HL-60 (cell line): ENCODE measurements around the gene ATXN1L.

ENCODE experiments used
- DNase-seq, 2 experiments: peaks; one replicate each; pipeline ENCODE4 v3.0.0-alpha.2; 2010 to 2020; ENCODE audit warnings: low read depth in 1 of 2, low spot score in 1 of 2
- H3K27ac ChIP-seq: fragments of 250-450 bp; sonication (Bioruptor Pico); replicated peaks from 2 replicates; pipeline ENCODE4 v1.5.1; 2020; ENCODE audit warnings: mild to moderate bottlenecking, moderate library complexity
- H3K27me3 ChIP-seq: fragments of 250-450 bp; sonication (Bioruptor Pico); 2 replicates; pipeline ENCODE4 v1.5.1; 2021; ENCODE audit warnings: mild to moderate bottlenecking, moderate library complexity; ENCODE audit not compliant: insufficient read depth, poor library complexity, severe bottlenecking
- H3K4me3 ChIP-seq: replicated peaks from 2 replicates; pipeline ENCODE4 v1.5.1; 2011; ENCODE audit warnings: mild to moderate bottlenecking, control low read depth, low read length; ENCODE audit not compliant: insufficient read depth
- GABPA ChIP-seq: IDR thresholded peaks from 2 replicates; pipeline ENCODE4 v1.6.1; 2012; ENCODE audit warnings: low read depth
- POLR2AphosphoS5 ChIP-seq: IDR thresholded peaks from 2 replicates; pipeline ENCODE4 v1.6.1; 2012; ENCODE audit warnings: low read depth
- SPI1 ChIP-seq: IDR thresholded peaks from 2 replicates; pipeline ENCODE4 v1.6.1; 2012; ENCODE audit warnings: low read depth, mild to moderate bottlenecking, borderline replicate concordance
- TF ChIP-seq, protein P1 (sequence below): IDR thresholded peaks from one replicate; pipeline ENCODE4 v1.5.1; 2011; ENCODE audit warnings: low read length, control low read depth, inconsistent platforms; ENCODE audit not compliant: insufficient read depth
- TF ChIP-seq, protein P2 (sequence below): IDR thresholded peaks from 2 replicates; pipeline ENCODE4 v1.6.1; 2012; ENCODE audit warnings: low read depth; ENCODE audit not compliant: insufficient replicate concordance

The ATXN1L gene

DNA sequence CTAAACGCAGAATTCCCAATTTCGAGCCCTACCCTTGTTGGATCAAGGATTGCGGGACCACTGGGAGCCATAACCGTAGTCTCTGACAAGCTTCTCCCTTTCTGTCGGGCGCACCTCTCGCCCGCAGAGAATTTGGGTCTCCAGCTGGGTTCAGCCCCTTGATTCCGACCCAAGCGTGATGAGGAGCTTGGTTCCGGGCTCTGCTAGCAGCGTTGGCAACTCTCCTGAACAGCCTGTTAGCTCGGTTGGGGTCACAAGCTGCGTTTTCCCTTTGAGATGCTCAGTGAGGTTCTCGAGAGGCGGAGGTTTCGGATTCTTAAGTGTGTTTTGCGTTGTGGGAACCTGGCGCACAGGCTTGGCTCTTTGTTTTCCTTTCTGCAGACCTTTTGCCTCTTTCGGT is 655 bp downstream of the ATXN1L start:
- DNase-seq: peak in 1 of 2 experiments; percentile 10
- TF ChIP-seq SPI1: no peak
- TF ChIP-seq POLR2AphosphoS5: no peak
- TF ChIP-seq, protein P1, sequence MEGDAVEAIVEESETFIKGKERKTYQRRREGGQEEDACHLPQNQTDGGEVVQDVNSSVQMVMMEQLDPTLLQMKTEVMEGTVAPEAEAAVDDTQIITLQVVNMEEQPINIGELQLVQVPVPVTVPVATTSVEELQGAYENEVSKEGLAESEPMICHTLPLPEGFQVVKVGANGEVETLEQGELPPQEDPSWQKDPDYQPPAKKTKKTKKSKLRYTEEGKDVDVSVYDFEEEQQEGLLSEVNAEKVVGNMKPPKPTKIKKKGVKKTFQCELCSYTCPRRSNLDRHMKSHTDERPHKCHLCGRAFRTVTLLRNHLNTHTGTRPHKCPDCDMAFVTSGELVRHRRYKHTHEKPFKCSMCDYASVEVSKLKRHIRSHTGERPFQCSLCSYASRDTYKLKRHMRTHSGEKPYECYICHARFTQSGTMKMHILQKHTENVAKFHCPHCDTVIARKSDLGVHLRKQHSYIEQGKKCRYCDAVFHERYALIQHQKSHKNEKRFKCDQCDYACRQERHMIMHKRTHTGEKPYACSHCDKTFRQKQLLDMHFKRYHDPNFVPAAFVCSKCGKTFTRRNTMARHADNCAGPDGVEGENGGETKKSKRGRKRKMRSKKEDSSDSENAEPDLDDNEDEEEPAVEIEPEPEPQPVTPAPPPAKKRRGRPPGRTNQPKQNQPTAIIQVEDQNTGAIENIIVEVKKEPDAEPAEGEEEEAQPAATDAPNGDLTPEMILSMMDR: no peak
- TF ChIP-seq, protein P2, sequence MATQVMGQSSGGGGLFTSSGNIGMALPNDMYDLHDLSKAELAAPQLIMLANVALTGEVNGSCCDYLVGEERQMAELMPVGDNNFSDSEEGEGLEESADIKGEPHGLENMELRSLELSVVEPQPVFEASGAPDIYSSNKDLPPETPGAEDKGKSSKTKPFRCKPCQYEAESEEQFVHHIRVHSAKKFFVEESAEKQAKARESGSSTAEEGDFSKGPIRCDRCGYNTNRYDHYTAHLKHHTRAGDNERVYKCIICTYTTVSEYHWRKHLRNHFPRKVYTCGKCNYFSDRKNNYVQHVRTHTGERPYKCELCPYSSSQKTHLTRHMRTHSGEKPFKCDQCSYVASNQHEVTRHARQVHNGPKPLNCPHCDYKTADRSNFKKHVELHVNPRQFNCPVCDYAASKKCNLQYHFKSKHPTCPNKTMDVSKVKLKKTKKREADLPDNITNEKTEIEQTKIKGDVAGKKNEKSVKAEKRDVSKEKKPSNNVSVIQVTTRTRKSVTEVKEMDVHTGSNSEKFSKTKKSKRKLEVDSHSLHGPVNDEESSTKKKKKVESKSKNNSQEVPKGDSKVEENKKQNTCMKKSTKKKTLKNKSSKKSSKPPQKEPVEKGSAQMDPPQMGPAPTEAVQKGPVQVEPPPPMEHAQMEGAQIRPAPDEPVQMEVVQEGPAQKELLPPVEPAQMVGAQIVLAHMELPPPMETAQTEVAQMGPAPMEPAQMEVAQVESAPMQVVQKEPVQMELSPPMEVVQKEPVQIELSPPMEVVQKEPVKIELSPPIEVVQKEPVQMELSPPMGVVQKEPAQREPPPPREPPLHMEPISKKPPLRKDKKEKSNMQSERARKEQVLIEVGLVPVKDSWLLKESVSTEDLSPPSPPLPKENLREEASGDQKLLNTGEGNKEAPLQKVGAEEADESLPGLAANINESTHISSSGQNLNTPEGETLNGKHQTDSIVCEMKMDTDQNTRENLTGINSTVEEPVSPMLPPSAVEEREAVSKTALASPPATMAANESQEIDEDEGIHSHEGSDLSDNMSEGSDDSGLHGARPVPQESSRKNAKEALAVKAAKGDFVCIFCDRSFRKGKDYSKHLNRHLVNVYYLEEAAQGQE: no peak
- TF ChIP-seq GABPA: no peak
- H3K27ac ChIP-seq: peak overlapping the region; percentile 81

DNA sequence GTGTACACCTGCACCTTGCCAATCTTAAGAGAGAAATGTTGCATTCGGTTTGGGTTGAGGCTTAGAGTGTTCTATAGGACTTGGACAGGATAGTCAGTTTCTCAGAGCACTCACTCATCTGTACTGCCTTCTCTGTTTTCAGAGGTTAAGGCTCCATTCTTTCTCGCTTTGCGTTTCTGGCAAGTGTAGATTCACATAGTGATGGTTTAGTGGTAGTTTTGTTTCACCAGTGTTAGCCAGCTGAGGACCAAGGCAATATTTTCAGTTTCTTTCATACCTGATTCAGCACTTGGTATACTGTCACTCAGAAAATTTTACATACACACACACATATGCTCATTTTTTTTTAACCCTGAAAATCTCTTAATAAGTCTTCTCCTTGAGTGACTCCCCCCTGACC is 1.3 kb downstream of the ATXN1L start:
- Histone ChIP-seq H3K27me3 (no peaks in the 10 kb centered on the region), H3K27ac (no peak overlapping the region), H3K4me3 (peak overlapping the region; percentile 99; the same call in 1 of the 2 replicates)
- no peak for DNase-seq
- TF ChIP-seq SPI1: no peak
- no peak for TF ChIP-seq GABPA
- TF ChIP-seq, protein P2: no peak
- TF ChIP-seq, protein P1: no peak
- TF ChIP-seq POLR2AphosphoS5: no peak

More for the DNA sequence above, 655 bp downstream of the ATXN1L start:
- Histone ChIP-seq H3K4me3 (peak overlapping the region; percentile 99), H3K27me3 (no peaks in the 10 kb centered on the region)

DNA sequence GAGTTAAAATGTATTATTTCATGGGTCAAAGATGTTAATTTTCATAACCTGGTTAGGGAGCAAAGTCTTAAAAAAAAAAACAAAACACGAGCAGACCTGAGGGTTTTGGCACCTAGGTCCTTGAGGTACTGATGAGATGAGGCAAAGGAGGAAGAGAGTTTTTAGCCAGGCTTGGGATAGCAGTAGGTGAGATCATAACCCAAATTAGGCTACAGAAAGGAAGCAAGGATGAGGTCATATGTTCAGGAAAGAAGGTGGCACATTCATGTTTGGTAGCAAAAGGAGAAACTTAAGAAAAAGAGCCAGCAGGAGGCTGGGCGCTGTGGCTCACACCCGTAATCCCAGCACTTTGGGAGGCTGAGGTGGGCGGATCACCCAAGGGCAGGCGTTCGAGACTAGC is 2.8 kb downstream of the ATXN1L start:
- DNase-seq: no peak
- no peak overlapping the region for H3K4me3 ChIP-seq
- H3K27me3 ChIP-seq: no peaks in the 10 kb centered on the region
- H3K27ac ChIP-seq: no peak overlapping the region
- TF ChIP-seq, protein P2: no peak
- no peak for TF ChIP-seq SPI1
- TF ChIP-seq GABPA: no peak
- no peak for TF ChIP-seq POLR2AphosphoS5
- TF ChIP-seq, protein P1: no peak
